A204.1 (cell line): ENCODE data around the gene HGD.
"Not testable (repeated sequence)": the region's sequence is repeated elsewhere in the genome, so short reads cannot be mapped to it uniquely, and the experiment has no call there.

Experiments used
- FAIRE-seq: peaks from 2 replicates; lab custom pipeline; 2012; peaks lifted over from hg19 to GRCh38; lab: Jason Lieb, UNC

The HGD gene

DNA sequence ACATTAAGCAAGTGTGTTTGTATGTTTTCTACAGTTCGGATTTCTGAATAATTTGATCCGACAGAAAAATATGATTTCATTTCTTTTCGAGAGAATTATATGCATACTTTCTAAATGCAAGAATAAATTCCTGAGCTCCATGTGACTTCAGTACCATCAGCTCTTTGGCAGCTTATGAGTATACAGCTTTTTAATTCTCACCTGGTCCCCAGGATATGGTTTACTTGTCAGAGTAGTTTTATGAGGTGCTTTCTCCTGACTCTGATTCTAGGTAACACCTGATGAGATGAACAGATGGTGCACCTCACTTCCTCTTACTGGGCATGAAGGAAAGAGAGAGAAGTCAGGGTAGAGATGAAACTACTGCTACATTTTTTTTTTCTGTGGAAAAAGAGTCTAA lies 3.1 kb downstream of the HGD start:
- no peak for FAIRE-seq

DNA sequence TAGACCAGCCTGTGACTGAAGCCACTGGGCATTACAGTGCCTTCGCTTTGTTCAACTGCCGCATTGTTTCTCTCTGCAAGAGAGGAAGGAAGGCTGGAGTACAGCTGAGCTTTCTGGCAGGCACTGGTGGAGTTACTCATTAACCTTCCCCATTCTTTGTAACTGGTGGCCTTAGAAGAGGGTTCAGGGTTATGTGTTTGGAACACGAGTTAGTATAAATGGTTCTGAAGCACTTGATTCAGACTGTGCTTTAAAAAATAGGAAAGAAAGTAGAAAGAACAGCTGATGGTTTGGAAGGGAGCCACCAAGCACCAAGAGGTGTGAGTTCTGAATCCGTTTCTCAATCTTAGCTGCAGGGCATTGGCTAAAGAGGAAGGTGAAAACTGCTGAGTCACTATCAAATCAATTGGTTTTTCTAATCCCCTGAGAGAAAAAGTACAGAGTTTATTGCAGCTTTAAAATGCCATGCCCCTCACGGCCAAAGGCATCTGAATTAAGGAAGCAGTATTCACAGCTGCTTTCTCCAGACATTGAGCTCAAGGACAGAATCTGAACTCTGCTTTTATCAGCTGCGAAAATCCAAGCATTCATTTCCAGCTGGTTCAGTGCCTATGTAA lies 3.6 kb downstream of the HGD start:
- FAIRE-seq = no peak

DNA sequence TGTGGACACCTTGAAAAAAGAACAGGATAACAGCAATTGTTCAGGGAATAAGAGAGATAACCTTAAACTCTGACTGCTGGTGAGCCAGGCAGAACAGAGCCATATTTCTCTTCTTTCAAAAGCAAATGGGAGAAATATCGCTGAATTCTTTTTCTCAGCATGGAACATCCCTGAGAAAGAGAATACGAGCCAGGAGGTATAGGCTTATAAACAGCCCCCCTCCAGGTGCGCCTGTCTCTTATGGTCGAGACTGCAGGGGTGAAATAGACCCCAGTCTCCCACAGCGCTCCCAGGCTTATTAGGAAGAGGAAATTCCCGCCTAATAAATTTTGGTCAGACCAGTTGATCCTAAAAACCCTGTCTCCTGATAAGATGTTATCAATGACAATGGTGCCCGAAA lies 4.8 kb downstream of the HGD start:
- FAIRE-seq = not testable (repeated sequence)

DNA sequence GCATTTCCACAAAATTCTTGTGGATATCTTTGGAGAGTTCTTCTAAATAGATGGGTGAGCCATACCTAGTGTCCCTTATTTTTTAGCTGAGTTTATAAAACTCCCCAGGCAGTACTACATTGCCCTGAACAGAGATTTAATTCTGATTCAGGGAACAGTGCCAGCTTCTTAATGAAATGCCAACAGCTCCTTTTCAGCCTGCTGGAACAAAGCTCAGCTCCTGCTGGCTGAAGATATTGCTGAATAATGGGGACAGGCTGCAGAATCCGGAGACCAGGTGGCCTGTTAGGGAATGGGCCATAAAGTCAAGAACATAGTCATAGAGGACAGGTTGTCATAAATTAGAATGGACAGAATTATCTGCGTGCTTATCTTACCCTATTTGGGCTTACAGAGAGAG lies 8.9 kb downstream of the HGD start:
- no peak for FAIRE-seq

DNA sequence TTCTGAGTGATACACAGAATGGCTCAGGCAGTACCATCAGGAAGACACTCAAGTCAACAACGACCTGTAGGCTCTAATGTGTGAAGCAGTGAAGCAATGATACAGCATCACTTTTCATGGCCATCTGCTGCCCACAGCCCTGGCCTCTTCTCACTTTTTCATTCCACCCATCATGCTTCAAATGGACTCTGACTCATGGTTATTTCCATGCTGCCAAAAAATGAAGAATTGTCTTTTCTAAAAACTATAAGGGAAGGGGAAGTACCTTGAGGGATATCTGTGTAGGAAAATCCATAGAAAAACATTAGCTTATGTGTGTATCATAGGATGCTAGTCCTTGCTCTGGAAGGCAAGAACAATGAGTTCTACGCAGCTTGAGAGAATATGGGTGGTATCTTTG lies 11.5 kb downstream of the HGD start:
- FAIRE-seq = no peak

DNA sequence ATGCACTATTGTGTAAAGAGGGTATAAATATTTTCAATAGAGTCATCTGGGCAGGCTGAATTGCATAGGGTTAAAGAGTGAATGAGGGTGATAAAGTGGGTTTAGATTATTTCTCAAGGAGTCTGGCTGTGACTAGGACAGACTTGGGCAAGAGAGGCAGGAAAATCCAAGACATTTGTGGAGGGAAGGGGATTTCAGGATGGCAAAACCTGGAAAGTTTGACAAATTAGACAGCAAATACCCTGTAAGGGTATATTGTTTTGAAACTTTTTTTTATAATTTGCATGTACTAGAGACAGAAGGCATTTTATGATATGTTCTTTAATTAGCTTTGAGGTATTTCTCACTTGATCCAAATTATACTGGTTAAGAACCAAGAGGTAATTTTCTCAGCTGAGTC lies 17.1 kb downstream of the HGD start:
- FAIRE-seq = no peak

DNA sequence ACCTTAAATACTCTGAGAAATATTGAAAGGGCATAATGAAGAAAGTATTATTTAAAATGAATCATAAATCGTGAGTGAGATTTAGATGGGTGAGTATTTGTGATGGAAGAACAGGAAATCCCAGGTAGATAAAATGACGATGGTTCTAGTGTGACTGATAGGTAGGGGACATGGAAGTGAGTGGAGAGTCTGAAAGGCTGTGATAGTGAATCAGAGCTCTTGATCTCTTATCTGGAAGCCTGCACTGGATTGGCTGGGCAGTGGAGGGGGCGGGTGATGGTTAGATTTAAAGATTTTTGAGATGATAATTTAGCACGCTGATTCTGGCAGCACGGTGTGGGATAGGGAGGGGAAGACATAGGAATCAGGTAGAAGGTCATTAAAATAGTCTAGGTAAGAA lies 20.1 kb downstream of the HGD start:
- no peak for FAIRE-seq

DNA sequence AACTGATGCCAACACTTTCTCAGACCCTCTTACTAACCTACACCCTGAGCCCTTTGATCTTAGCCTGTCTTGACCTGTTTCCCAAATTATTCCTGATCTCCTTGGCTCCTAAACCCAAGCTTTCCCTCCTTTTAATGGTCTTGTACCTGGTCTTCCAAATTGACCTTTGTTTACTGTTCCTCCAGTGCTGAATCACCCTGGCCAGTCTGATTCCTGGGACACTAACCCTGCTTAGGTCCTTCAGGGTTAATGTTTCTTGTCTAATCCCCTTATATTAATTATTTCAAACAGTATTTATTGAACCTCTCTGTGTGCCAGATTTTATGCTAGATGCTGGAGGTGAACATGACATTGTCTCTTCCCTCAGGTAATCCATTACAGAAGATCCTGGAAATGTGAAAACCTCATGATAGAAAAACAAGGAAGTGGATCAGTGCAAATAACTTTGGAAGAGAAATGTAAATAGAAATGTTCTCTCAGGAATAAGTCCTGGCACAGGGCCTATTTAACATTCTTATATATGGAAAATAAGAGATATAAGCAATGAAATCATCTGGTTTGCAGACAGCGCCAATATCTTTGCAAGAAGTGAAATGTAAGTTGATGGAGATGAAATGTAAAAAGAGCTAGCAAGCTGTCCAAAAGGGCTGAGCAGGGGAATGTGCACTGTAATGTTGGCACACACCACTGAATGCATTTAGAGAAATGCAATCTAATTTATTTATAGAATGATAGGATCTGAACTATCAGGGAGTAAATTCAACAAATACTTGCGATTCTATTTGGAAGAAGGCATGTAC lies 20.7 kb downstream of the HGD start:
- FAIRE-seq = no peak

DNA sequence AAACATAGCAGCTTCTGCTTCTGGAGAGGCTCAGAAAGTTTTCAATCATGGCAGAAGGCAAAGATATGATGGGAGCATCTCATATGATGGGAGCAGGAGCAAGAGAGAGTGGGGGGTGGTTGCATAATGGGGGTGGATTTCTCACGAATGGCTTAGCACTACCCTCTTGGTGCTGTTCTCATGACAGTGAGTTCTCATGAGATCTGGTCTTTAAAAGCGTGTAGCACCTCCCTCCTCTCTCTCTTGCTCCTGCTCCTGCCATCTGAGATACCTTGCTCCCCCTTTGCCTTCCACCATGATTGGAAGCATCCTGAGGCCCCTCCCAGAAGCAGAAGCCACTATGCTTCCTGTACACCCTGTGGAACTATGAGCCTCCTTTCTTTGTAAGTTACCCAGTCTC lies 22.2 kb downstream of the HGD start:
- FAIRE-seq = no peak

DNA sequence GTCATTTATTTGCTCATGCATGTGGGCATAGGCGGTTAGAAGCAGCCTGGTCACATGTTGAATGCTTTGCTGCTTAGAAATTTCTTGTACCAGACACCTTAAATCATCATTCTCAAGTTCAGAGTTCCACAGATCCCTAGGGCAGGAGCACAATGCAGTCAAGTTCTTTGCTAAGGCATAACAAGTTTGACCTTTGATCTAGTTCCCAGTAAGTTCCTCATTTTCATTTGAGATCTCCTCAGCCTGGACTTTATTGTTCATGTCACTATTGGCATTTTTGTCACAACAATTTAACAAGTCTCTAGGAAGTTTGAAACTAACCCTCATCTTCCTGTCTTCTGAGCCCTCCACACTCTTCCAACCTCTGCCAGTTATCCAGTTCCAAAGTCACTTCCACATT lies 22.8 kb downstream of the HGD start:
- FAIRE-seq = no peak

DNA sequence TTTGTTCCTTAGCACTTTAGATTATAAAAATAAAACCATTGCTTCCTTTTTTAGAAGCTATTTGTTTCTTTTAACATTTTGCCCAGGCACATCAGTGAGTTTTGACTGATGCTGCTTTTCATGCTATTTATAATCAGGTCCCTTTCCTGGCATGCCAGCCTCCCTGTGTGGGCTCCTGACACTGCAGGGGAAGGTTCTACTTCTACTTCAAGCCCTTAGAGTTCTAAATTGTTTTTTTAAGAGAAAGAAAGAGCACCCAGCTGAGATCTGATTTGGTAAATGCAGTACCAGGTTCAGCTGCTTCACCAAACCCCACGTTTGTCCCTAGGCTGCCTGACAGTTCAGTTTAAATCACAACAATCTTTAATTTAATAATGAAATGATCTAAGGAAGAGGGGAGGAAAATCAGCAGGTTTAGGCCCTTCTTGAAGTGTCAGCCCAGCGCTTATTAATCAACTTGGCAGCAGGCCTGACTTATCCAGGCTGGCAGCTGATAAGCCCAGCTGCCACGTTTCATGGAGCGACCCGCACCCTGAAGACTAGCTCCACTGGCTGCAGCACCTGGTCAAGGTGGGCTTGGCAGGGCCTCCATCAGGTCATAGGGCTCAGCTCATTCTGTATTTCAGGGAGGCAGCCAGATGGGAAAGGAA lies 29.0 kb downstream of the HGD start:
- no peak for FAIRE-seq

DNA sequence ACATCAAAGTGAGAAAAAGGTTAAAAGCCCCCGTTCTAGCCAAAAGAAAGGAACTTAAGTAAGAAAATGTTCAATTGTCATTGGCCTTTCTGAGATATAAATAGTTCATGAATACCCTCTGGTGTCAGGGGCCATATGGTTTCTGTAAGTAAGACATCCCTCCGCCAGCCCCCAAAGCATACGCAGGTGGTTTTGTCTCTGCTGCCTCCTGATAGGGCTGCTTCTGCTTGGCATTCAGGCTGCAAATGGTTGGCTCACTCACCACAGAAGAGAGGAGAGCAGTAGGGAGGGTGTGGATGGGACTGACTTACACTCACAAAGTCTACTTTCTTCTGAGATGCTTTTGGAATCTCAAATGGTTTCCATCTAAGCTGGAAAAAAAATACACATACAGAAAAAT lies 29.8 kb downstream of the HGD start:
- FAIRE-seq = no peak

DNA sequence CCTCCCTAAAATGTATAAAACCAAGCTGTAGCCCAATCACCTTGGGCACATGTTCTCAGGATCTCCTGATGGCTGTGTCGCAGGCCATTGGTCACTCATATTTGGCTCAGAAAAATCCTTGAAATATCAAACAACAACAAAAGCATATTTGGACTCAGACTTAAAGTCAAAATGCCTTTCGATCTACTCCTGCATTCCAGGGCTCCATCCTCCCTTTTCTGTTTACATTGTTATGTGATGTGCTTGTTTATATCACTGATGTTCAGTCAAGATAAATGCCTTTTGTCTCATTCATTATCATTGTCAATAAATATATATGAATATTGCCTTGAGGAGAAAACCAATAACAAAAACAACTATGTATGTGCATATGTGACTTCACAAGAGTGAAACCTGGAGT lies 31.7 kb downstream of the HGD start:
- no peak for FAIRE-seq

DNA sequence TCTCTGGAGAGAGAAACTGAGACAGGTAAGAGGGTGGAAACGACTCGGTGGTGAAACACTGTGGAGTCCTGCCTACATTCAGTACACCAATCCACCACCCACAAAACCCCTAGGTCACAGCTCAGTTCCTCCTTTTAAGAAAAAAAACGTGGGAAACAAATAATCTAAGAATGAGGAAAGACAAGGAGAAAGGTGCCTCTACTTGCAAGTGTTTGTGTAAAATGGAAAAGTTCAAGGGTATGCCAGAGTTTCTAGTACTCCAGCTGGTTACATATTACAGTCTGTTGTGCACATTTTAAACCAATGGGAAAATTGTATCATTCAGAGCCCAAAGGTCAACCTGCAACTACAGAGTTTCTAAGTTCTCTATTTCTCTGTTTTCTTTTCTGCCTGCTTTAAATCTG lies 32.2 kb downstream of the HGD start:
- no peak for FAIRE-seq

DNA sequence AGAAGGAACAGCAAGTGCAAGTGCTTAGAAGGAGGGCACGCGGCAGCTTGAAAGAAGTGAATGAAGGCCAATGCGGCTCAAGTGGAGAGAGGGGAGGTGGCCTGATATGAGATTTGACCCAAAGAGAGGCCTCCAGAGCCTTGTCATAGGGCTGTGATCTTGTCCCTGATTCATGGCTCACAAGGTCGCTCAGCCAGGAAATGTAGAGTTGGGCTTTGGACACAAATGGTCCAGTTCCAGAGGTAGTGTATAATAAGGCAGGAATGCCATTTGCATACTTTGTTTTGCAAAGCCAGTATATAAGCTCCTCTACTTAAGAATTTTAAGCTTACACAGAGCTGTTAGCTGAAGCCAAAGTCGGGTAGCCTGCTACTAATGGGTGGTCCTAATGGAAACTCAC lies 33.7 kb downstream of the HGD start:
- FAIRE-seq = no peak

DNA sequence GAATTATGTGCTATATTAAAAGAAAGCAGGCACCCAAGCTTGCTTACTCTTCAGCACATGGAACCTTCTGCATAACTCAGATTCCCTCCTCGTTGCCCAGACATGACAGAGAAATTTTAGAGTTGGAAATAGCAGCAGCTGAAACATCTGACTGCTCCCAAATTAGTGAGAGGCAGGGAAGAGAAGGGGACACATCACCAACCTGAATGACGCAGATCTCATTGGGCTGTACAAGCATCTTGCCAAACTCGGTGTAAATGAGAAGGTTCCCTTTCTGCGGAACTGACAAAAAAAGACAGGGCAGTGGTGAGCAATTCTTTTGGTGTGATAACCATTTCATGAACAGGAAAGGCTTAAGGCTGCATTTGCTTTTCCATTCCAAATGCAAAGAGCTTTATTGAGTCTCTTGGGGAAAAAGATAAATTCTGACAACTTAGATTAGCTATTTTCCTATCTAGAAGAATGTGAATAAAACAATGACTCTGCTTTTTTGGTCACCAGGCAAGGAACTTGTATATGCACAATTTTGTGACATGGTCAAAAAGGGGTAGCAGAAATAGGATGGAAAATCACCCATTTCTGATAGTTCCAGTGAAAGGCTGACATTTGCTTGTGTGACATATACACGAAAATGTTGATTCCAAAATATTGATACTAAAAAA lies 35.1 kb downstream of the HGD start:
- FAIRE-seq = no peak

DNA sequence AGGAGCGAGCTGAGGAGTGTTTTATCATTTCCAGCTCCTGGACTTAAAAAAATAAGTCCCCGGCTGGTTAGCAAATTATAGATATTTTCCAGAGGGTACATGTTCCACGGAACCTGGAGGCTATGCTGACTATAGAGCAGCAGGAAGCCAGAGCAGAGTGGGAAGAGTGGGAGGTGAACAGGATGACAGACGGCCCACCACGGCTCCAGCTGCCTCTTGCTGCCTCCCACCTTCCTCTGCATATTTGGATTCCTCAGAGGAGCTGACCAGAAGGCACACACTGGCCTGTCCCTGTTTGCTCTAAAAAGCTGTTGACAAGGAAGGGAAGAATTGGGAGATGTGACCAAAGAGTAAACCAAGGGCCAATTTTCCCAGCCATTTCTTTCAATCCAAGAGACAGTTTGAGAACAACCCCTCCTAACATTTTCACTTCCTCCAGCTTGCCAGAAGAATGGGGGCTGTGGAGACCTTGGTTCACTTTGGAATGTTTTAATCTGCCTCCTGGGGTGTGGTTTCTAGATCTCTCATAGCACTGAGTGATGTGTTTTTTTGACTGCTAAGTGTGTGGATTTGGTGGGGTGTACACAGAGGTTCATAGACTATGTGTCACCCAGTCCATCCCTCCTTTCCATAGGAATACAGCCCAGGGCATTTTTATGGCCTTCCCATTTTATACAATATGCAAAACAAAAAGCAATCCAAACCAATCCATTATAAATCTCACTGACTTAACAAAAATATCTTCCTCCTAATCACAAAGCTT lies 36.8 kb downstream of the HGD start:
- no peak for FAIRE-seq

DNA sequence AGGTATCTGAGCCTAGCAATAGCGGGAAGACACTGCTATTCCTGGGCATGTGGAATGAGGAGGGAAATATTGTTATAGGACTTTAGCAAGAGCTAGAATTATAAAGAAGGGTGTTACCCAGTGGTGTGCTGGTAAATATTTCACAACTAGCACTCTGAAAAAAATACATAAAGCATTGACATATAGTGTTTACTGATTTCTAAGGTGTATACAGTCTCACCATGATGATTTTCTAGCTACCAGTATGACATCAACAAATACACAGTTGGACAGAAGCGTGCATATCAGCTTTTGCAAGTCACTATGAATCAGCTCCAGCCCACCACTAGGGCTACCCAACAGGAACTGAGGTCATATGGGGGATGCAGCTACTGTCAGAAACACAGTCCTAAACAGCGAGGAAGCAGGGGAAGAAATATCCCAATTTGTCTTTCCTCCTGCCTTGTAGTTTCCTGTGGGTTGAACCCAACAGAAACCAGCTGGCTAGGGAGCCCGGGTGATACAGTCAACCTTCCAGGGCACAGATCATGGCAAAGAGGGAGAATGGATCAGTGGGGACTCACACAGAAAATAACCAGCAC lies 39.6 kb downstream of the HGD start:
- FAIRE-seq = no peak

DNA sequence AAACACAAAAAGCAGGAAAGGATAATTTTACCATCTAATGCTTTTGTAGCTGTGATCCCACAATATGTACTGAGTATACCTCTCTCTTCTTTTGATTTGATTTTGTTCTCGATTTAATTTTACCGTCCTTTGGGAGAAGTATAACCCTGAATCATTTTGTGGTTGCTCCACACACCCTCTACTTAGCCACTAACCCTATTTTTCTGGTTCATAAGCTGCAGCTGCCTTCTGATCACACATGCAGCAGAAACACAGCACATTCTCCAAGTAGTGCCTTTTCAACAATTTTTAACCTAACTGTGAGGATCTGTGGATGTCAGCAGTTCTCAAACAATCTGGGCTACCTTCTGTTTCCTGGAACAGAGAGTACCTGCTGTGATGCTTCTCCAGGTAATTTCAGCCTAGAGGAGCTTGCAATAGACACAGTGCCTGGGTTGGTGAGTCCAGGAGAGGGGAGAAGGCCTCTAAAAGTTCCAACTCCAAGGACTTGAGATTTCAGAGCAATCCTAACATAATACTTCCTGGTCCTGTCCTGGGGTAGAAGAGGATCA lies 40.3 kb downstream of the HGD start:
- no peak for FAIRE-seq

DNA sequence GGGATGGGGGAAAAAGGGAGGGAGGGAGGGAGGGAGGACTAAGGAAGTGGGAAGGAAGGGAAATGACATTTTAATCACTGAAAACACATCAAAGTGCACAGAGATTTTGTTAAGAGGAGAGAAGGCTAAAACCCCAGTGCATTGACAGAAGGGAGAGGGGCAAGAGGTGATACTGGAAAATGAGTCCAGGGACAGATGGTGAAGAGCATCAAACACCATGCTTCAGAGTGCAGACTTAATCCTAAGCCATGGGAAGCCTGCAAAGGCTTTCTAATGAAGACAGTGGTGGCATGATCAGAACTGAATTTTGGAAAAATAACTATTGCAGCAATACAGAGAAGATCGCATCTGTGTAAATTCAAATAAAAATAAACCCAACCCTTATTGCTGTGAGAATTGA lies 41.8 kb downstream of the HGD start:
- no peak for FAIRE-seq

DNA sequence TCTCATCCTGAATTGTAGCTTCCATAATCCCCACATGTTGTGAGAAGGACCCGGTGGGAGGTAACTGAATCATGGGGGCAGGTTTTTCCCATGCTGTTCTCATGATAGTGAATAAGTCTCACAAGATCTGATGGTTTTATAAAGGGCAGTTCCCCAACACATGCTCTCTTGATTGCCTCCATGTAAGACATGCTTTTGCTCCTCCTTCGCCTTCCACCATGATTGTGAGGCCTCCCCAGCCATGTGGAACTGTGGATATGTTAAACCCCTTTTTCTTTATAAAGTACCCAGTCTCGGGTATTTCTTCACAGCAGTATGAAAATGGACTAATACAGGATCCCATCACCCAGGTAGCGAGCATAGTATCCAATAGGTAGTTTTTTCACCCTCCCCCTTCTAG lies 43.2 kb downstream of the HGD start:
- not testable (repeated sequence) for FAIRE-seq
